HG03521 (cell line): ENCODE measurements around the gene RAB3C.

Experiments
- ATAC-seq: cut with Tn5 transposase; IDR thresholded peaks from one replicate; pipeline ENCODE4 v1.9.1; 2021; ENCODE audit warnings: mild to moderate bottlenecking, moderate library complexity; ENCODE audit not compliant: unreplicated experiment

The RAB3C gene

GRCh38 chr5:58813855-58814254, 231.0 kb downstream of the RAB3C start:
- no peak for ATAC-seq

- ATAC-seq = no peak
These were observed 233.4 kb downstream of the RAB3C start for GRCh38 chr5:58816181-58816731.

GRCh38 chr5:58818465-58818864, 235.6 kb downstream of the RAB3C start:
- ATAC-seq = no peak

- no peak for ATAC-seq
These were observed 242.6 kb downstream of the RAB3C start for GRCh38 chr5:58825441-58825840.

GRCh38 chr5:58825899-58826298, 243.0 kb downstream of the RAB3C start:
- no peak for ATAC-seq

GRCh38 chr5:58827463-58827862, 244.6 kb downstream of the RAB3C start:
- no peak for ATAC-seq

- no peak for ATAC-seq
These were observed 245.4 kb downstream of the RAB3C start for GRCh38 chr5:58828258-58828657.

GRCh38 chr5:58834242-58835225, 251.7 kb downstream of the RAB3C start:
- ATAC-seq = no peak

- no peak for ATAC-seq
These were observed 253.5 kb downstream of the RAB3C start for GRCh38 chr5:58836351-58836750.

GRCh38 chr5:58838729-58839128, 255.9 kb downstream of the RAB3C start:
- no peak for ATAC-seq

- no peak for ATAC-seq
These were observed 260.0 kb downstream of the RAB3C start for GRCh38 chr5:58842852-58843251.

GRCh38 chr5:58844395-58844794, 261.5 kb downstream of the RAB3C start:
- ATAC-seq = no peak

- ATAC-seq = no peak
These were observed 264.2 kb downstream of the RAB3C start for GRCh38 chr5:58847041-58847440.

GRCh38 chr5:58849223-58849622, 266.3 kb downstream of the RAB3C start:
- no peak for ATAC-seq

GRCh38 chr5:58849921-58850667, 267.2 kb downstream of the RAB3C start:
- ATAC-seq = no peak

- no peak for ATAC-seq
These were observed 268.3 kb downstream of the RAB3C start for GRCh38 chr5:58851153-58851552.

GRCh38 chr5:58851571-58851970, 268.7 kb downstream of the RAB3C start:
- no peak for ATAC-seq

- no peak for ATAC-seq
These were observed 269.7 kb downstream of the RAB3C start for GRCh38 chr5:58852566-58852965.

GRCh38 chr5:58854441-58854840, 271.6 kb downstream of the RAB3C start:
- ATAC-seq = no peak

GRCh38 chr5:58855851-58856739, 273.2 kb downstream of the RAB3C start:
- no peak for ATAC-seq

GRCh38 chr5:58857609-58858008, 274.7 kb downstream of the RAB3C start:
- no peak for ATAC-seq
